Stimulated activated CD4-positive, alpha-beta T cell treated with anti-CD3 and anti-CD28 coated beads, Interleukin-2, amount 100 ng/mL, for 24 hours (primary cell): ENCODE results near the gene NSG1.
"Not testable (repeated sequence)": the region's sequence is repeated elsewhere in the genome, so short reads cannot be mapped to it uniquely, and the experiment has no call there.

Experiments used
- DNase-seq, 2 donors: peaks; one replicate each; pipeline ENCODE4 v3.0.0-alpha.2; 2020

Gene NSG1

DNA sequence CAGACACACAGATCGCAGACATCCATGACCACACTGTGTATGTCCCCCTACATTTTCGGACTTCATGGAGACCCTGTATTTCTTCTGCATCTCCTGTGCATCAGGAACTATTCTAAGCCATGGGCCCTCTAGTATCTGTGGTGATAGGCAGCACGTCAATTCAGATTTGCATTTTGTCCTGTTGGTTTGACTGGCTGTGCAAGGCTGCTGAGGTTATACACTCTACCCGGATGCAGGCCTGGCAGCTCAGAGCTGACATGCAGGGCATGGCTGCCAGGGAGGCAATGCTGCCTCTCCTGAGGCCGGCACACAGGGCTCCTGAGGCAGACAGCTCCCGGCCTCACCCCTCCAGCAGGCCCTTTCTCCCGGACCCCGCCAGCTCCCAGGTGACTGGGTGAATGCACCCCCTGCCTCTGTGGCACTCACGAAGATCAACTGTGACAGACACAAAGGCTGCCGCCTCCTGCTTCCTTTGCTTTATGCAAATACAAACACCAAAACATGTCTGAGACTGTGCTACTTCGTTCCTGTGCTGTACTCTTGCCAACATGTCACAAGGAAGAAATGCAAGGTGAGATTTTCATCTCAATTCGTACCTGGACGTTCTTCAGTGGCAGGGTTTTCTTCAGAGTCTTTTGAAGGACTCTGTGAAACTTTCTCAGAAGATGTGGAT, 51.0 kb downstream of the NSG1 start:
- no peak for DNase-seq

DNA sequence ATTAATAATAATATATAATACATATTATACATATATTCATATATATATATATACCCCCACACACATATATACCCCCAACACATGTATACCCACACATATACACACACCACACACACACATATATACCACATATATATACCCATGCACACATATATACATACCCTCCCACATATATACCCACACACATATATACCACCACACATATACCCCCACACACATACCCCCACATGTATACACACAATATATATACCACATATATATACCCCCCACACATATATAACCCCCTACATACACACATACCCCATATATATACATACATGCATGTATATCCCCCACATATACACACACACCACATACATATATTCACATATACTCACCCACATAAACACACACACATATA, 52.0 kb downstream of the NSG1 start:
- DNase-seq = no peak

DNA sequence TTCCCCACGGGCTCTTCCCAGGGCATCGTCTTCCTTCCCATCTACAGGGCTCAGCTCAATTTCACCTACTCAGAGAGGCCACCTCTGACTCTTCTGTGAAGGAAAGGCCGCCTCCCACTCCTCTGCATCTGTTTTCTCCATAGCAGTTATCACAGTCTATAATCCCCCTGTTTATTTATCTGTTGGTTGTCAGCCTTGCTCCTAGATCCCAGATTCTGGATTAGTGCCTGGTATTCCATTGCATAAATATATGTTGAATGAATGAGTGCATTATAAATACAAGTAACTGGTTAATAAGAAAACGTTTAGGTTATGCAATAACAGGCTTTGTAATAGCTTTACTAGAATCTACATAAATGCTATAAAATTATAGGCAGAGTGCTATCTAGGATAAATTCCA, 52.9 kb downstream of the NSG1 start:
- DNase-seq = no peak

DNA sequence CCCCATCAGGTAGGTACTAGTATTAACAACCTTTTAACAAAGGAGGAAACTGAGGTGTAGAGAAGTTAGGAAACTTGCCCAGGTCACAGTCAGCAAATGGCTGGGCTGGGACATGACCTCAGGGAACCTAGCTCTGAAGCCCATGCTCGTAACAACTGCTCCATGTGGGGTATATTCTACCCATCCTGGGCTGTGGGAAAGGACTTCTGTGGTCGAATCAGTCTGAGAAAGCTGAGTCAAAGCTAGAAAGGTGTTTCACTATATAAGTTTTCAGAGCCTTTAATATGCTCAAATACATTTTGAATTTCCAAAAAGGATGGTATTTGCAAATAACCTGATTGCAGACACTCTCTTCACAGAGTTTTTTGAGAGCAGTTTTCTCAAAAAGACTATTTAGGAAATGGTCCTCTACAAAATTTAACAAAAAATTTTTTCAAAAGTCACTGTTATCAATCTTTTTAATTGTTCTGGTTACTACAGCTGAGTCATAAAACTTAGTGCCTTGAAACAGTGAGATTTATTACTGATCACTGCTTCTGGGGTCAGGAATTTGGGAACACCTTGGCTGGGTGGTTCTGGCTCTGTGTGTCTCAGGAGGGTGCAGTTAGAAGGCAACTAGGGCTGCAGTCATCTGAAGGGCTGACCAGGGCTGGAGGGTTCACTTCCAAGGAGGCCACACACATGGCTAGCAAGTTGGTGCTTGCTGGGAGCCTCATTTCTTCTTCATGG, 53.6 kb downstream of the NSG1 start:
- DNase-seq = no peak

DNA sequence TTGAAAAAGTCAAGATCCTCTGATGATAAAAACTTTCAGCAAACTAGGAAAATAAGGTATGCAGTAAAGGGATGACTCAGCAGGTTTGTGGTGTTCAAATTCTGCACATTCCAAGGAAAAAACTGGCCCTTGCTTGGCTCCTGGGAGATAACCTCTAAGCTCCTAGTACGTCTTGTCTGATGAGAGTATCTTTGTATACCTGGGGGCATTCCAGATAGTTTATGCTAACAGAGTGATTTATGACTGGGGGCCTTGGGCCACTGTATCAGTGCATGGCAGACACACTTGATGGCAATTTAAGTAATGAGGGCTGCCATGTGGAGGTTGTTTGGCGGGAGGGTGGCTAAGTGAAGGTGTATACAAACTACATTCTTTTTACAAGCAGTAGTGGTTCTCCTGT, 56.9 kb downstream of the NSG1 start:
- DNase-seq = no peak

DNA sequence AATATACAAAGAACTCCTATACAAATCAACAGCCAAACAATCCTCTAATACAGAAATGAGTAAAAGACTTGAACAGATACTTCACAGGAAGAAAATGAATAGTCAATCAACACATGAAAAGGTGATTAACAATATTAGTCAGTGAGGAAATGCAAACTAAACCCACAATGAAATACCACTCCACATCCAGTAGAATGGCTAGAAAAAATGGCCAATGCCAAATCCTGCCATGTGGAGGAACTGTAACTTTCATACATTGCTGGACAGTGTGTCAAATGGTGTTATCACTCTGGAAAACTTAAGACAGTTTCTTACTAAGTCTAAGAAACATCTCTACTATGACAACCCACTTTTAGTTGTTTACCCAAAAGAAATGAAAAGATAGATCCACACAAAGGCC, 59.5 kb downstream of the NSG1 start:
- no peak for DNase-seq

DNA sequence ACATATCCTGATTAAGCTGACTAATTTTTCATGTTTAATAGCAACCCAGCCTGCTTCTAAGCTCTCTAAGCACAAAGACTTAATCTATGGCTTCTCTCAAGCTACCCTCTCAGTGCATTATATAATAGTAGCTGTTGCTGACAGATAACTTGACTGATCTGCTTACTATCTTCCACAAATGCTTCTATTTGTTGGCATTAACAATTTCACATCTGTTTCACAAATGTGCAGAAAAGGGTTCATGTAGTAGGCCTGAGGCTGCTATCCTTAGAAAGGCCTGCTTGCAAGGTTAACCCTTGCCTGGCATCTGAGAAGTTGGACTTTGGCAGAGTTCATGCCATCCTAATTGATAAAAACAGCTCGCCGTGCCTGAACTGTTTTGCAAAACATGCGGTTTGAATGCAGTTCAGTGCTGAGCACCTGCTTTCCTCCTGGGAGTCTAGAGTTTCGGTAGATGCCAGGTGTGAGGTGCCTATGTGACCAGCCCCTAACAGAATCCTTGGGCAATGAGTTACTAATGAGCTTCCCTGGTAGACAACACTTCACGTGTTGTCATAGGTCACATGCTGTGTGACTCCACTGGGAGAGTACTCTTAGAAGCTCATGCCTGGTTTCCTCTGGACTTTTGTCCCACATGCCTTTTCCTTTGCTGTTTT, 68.4 kb downstream of the NSG1 start:
- no peak for DNase-seq

DNA sequence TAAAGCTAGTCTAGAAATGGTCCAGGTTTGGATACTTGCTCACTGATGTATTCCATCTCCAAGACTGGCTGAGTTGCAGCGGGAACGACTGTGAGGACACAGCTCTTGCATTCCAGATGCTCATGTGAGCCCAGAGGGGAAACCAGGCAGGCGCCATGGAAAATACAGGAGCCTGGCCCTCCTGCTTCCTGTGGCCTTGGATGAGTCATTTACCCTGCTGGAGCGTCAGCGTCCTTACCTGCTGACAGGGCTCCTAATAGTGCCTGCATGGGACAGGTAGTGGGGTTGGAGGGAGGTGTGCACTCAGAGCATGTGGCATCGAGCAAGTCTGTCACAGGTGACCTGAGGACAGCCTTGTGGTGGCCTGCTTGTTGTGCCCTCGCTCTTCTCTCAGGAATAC, 69.4 kb downstream of the NSG1 start:
- DNase-seq = no peak

DNA sequence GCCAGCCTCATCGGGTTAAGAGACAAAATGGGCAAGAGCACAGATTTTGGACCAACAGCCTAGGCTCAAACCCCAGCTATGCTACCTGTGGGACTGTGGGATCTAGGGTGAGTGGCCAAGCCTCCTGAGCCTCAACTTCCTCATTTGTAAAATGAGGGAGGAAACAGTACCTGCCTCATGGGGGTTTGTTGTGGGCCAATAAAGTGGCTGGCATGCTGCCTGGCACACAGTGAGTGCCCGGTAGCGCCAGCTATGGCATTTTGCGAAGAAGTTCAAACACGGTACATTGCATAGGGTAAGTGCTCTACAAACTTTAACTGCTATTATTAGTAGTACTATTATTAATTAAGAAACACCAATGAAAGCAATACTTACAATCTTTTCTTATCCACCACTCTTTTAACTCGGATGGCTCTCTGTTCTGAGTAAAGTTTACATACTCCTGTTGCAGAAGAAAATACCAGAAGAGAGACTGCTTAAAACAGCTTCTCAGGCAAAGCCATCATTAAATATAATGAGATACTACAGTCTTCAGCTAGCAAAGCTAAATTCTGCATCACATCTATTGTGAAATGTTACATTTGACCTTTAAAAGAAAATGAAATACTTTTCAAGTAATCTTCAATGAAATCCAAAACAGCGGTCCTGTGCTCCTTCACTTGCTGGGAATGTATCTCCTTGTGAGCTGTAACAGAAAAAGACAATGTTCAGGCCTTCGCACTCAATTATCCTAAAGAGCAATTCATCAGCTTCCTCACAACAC, 70.1 kb downstream of the NSG1 start:
- no peak for DNase-seq

DNA sequence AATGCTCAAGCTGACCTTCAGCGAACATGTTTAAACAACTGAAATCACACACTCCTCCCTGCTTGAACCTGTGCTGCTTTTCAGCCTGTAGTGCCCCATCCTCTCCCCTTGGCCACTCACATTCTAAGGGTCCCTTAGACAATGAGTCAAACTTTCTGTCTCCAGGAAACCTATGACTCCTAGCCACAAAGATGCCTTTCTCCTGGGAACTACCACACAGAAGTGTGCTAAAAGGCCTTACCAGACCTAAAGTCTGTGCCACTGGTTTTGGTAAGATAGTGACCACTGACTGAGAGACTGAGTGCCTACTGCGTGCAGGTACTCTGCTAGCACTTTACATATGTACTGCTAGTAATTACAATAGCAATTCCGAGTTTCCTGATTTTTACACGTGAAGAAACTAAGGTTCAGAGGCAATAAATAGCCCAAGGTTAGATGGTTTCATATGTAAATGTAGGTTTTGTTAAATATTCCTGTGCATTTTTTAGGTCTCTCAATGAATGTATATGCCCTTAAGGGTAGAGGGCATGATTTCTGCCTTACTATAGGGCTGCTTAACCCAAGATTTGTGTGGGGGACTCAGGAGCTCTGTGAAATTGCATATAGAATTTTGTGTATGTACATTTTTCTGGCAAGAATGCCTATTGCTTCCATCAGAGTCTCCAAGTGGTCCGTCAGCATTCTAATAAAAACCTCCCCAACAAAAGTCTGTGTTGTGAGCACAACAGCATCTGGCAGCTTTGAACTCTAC, 71.1 kb downstream of the NSG1 start:
- no peak for DNase-seq

DNA sequence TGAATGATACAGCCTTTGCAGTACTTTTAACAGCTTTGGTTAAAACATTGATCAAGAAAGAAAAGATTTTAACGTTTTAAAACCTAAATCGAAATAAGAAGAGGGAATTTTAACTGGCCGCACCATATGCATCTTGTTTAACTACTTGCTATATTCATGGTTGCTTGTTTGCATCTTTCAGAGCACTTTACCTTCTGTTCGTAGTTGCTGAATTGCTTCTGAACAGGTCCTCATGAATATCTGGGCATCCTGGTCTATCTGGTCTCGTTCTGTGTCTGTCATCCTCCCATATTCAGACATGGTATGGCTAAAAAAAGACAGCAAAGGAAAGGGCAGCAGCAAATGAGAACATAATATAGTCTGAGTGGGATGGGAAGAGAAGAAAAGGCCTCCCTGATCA, 72.3 kb downstream of the NSG1 start:
- no peak for DNase-seq

DNA sequence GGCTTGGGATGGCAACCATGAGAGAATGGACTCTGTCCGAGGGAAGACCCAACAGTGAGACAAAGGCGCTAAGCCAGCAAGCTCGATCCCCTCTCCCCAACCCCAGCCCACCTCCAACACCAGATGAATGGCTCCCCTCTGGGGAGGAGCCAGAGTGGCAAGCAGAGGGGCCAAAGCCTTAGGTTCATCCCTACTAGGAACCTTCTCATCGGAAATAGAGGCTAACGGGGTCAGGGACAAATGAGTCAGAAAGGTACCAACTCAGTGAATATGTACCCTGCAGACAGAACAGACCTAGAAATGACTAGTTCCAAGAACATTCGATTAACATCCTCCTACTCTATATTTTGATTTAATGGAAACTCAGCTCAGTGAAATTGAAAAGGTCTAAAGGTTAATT, 73.9 kb downstream of the NSG1 start:
- peak in 1 of 2 donors; percentile 7 for DNase-seq

DNA sequence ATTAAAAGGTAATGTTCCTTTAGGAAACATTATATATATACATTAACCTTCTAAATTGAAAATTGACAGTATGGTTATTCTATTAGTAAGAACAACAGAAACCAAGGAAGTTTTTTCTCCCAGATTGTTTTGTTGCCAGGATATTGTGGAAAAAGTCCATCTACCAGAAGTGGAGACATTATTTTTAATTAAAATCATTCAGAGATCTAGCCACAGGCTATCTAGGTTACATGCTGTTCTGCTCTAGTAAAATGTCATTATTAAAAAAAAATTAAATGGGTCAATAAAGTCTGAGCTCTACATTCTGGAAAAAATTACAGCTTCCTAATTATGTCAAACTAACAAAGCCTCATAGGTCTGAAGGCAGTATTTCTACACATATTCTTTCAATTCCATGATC, 74.3 kb downstream of the NSG1 start:
- no peak for DNase-seq

DNA sequence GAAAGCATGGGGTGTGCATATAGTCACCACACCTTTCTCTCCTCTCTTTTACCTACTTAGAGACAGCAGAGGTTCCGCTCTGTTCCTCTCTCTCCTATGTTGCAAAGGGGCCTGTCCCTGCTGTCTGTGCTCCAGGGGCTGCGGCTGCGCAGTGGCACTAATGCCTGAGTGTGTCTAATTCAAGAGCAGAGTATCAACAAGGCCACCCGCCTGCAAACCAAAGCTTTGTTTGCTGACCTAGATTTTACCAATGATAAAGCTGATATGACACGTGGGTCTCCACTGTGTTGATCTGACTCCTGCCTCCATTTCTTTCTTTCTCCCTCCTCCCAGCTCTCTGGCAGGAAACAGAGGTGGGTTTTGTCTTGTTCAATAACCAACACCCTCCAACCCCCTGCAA, 74.9 kb downstream of the NSG1 start:
- peak; percentile 28 to 48 for DNase-seq

DNA sequence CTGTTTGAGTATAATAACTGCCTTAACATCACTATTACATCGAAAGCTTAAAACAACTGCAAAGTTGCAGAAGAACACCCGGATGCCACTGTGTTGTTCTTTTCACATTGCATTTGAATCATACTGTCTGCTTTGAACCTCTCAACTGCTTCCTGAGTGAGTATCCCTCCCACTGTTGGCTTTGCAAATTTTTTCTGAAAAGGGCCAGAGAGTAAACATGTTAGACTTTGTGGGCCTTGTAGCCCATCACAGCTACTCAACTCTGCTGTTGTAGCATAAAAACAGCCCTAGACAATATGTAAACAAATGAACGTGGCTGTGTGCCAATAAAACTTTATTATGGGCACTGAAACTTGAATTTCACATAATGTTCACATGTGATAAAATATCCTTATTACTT, 76.1 kb downstream of the NSG1 start:
- no peak for DNase-seq

DNA sequence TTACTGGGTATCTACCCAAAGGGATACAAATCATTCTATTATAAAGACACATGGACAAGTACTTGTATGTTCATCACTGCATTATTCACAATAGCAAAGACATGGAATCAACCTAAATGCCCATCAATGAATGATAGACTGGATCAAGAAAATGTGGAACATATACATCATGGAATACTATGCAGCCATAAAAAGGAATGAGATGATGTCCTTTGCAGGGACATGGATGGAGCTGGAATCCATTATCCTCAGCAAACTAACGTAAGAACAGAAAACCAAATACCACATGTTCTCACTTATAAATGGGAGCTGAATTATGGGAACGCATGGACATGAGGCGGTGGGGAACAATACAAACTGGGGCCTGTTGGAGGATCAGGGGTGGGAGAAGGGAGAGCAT, 78.3 kb downstream of the NSG1 start:
- DNase-seq = not testable (repeated sequence)
